Inferior parietal cortex (tissue), 1 donor: ENCODE data around the gene SCN1B.
"Not testable (repeated sequence)": the region's sequence is repeated elsewhere in the genome, so short reads cannot be mapped to it uniquely, and the experiment has no call there.

Experiments
- DNase-seq: peaks from one replicate; pipeline ENCODE4 v3.0.0-alpha.2; 2016; ENCODE audit errors: extremely low spot score

The SCN1B gene

GRCh38 chr19:35037716-35038622 is 7.7 kb downstream of the SCN1B start:
- no peak for DNase-seq

- DNase-seq = no peak
These were observed 8.6 kb downstream of the SCN1B start for GRCh38 chr19:35038623-35039512.

DNA sequence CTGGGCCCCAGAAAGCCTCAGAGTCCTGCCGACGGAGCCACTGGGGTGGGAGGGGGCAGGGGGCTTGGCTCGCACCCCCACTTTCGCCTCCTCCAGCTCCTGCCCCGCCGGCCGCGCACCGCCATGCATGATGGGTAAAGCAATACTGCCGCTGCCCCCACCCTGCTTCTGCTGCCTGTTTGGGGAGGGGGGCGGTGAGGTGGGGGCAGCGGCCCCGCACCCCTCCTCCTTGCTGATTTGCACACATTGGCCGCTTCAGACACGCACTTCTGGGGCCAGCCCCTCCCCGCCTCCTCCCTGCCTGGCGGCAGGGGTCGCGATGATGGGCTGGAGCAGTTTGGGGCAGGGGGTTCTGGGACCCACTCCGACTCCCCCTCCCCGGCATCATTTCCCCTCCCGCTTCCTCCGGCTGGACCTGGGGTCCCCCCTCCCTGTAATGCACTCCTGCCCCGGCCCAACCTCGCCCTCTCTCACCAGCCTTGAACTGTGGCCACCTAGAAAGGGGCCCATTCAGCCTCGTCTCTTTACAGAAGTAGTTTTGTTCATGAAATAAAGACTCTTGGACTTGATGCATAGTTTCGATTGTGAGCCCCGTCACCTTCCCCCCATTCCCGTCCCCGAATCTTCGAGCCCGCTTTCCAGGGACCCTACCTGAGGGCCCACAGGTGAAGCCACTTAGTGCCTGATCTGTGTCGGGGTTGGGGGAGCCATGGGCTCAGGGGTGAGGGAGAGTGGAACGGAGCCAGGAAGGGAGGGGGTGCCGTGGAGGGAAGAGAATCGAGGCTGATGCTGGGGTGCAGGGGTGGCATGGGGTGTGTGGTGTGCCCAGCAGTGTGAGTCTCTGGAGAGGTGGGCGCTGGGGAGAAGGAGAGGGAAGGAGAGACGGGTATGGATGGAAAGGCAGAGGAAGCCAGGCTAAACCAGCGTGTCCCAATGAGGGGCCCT is 9.9 kb downstream of the SCN1B start:
- no peak for DNase-seq

DNA sequence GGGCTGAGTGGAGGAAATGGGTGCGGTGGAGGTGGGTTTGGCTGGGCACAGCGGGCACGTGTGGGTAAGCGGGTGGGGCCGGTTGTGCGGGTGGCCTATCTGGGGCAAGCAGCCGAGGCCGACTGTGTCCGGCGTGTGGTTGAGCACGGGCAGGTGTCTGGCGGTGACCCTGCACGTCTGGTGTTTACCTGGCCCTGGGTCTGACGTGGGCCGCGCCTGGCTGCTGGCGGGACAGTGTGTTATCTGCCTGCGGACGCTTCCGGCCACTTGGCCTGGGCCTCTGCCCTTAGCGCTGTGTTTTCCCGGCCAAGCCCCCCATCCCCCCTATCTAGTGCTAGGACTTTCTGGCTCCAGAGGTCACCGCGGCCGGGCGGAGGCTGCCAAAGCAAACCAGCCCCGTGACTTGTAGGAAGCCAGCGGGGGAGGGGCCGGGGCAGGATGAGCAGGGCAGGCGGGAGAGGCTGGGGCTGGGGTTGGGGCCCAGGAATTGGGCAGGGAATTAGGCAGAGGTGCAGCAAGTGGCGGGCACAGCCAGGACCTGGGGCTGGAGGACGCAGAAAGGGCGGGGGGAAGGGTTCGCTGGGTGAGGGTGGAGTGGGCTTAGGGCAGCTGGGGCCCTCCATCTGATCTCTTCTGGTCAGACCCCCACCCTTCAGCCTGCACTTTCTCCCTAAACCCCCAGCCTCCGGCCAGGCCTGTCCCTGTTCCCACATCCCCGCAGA is 10.7 kb downstream of the SCN1B start:
- no peak for DNase-seq

DNA sequence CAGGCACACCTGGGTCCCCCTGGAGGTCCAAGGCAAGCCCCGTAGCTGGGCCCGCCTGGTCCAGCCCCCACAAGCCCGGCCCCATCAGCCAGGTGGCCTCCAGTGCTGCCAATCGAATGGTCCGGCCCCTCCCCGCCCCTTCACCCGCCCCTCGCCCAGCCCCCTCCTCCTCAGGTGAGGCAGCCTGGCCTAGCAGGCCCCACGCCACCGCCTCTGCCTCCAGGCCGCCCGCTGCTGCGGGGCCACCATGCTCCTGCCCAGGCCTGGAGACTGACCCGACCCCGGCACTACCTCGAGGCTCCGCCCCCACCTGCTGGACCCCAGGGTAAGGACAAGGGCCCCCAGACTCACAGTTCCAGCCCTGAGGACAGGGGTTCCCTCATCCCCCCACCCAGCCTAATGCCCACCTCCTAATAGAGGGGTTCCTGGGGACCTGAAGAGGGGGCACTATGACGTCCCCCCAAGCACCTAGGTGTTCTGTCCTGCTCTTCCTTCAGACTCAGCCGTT is 11.3 kb downstream of the SCN1B start, which contains the start of gene HPN:
Gene HPN, plus strand, starts transcription at position 174 of the 508 bp plus-strand sequence. CDS start 786 bp downstream, outside the sequence.
- no peak for DNase-seq

DNA sequence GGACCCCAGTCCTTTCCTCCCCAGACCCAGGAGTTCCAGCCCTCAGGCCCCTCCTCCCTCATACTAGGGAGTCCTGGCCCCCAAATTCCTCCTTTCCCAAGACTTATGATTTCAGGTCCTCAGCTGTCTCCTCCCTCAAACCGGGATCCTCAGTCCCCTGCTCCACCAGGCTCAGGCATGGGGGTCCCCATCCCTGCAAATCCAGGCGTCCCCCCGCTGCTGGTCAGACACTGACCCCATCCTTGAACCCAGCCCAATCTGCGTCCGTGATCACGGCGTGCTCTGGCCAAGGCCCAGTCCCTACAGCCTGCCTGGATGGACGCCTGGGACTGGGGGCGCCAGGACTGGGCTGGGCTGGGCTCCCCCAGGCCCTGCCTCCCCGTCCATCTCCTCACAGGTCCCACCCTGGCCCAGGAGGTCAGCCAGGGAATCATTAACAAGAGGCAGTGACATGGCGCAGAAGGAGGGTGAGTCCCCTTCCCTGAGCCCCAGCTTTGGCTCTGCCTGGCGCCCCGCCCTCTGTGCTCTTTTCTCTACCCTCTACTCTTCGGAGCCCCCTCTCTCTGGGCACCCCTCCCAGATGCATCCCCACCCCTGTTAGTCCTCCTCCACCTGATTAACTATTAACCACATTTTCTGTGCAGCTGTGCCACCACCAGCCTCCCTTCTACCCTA is 11.9 kb downstream of the SCN1B start:
- no peak for DNase-seq

- DNase-seq = no peak
These were observed 12.8 kb downstream of the SCN1B start for GRCh38 chr19:35042954-35043604.

DNA sequence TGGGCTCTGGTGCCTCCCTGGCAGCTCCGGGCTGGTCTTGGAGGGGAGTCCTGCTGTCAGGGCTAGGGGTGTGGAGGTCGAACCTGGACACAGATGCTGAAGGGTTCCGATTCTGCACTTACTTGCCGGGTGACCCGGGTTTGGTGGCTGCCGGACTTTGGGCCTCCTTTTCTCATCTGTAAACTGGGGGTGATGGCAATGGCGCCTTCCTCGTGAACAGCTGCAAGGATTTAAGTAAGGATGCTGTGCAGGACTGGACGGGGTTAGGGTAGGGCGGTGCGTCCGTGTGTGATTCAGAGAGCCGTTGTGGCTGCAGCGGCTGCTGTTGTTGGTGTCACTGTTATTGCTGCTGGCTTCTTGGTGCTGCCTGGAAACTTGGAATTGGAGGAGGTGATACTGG is 13.6 kb downstream of the SCN1B start:
- DNase-seq = no peak

DNA sequence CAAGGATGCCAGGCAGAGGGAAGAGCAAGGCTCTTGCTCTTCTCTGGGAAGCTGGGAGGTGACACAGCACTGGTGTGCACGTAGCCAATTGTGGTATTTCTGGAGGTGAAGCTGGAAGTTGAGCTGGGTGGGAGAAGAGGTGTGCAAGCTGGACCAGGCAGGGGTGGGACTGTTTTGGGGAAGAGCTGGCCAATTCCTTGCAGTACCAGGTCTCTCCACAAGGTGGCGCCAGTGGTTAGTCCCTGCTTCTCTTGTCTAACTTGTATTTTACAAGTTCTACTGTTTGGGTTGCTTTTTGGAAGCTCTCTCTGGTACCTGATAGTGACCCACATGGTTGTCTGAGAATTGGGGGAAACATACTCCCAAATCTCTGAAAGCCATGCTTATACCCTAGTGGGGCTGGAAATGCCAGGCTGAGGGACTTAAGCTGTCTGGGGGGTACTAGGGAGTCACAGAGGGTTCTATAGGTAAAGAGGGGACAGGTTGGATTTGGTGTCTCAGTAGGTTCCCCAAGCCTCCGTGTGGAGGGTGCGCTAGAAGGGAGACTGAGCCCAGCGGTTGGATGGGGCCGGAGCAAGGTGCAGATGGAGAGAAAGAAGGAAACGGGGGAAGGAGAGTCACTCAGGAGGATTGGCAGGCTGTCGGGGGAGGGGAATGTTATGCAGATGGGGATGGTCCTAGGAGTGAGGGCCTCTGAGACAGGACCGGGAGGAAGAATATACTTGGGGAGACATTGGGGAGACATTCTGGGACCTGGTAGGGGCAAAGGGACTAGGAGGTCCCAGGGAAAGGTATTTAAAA is 14.2 kb downstream of the SCN1B start:
- peak; percentile 93 for DNase-seq

DNA sequence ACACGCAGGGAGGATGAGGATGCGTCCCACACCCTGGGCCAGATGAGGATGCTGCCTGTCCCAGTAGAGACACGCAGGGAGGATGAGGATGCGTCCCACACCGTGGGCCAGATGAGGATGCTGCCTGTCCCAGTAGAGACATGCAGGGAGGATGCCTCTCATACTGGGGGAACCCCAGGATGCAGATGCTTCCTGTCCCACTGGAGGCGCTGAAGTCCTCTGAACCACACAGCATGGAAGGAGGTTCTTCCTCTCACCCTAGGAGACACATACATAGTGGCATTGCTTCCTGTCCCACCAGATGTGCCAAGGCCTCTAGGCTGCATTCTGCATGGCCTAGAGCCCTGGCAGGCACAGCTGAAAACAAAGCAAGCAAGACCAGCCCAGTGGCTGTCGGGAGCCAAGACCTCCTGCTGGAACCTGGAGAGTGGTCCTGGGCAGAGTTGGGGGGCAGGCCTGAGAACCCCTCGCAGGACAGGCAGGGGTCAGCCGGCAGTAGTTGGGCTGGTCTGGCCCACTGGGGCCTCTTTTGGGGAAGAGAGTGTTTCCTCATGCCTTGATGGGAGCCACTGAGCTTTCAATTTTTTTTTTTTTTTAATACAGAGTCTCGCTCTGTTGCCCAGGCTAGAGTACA is 15.5 kb downstream of the SCN1B start:
- no peak for DNase-seq

GRCh38 chr19:35046461-35046860 is 16.2 kb downstream of the SCN1B start:
- no peak for DNase-seq

- peak; percentile 69 for DNase-seq
These were observed 18.7 kb downstream of the SCN1B start for GRCh38 chr19:35048911-35049411.

DNA sequence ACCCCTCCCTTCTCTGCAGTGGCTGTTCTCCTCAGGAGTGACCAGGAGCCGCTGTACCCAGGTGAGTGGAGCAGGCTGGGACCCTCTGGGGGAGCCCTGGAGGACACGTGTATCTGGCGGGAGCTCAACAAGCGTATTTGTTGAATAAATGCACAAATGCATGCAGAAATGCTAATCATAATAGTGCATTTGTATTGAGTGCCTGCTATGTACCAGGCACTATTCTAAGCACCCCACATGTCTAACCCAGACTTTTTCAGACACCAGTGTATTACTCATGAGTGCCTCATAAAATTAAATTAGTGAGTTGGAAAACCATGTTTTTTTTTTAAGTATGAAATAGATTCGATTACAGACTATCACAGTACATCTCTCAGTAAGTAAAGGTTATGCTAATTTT is 19.2 kb downstream of the SCN1B start:
- no peak for DNase-seq

DNA sequence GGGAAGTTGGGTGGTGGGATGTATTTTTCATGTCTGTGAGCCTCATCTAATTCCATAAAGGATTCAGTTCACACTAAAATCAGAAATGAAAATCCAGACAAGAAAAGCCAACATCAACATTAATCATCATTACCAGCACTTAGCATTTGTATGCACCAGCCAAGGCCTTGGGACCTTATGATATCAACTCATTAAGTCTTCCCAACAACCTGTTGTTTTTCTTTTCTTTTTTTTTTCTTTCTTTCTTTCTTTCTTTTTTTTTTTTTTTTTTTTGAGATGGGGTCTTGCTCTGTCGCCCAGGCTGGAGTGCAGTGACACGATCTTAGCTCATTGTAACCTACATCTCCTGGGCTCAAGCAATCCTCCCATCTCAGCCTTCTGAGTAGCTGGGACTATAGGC is 20.4 kb downstream of the SCN1B start:
- DNase-seq = not testable (repeated sequence)

DNA sequence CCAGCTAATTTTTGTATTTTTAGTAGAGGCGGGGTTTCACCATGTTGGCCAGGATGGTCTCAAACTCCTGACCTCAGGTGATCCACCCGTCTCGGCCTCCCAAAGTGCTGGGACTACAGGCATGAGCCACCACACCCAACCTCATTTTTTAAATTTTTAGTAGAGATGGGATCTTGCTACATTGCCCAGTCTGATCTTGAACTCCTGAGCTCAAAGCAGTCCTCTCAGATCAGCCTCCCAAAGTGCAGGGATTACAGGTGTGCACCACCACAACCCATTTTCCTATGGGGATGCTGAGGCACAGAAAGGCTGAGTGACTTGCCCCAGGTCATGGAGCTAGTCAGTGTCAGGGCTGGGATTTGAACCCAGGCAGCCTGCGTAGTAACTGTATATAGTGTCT is 21.0 kb downstream of the SCN1B start:
- not testable (repeated sequence) for DNase-seq

DNA sequence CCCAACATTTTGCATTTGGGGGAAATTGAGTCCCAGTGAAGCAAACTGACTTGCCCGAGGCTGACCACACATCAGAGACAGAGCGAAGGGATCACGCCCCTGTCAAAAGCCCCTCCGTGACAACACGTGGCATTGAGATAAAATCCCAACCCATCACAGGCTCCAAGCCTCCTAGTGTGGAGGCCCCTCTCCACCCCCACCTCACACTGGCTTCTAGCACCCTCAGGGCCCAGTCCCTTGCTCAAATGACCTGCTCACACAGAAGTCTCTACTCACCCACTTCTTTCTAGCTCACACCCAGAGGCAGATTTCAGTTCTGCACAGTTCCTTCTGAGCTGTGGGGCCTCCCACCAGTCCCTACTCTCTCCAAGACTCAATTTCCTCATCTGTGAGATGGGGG is 21.5 kb downstream of the SCN1B start:
- DNase-seq = no peak

DNA sequence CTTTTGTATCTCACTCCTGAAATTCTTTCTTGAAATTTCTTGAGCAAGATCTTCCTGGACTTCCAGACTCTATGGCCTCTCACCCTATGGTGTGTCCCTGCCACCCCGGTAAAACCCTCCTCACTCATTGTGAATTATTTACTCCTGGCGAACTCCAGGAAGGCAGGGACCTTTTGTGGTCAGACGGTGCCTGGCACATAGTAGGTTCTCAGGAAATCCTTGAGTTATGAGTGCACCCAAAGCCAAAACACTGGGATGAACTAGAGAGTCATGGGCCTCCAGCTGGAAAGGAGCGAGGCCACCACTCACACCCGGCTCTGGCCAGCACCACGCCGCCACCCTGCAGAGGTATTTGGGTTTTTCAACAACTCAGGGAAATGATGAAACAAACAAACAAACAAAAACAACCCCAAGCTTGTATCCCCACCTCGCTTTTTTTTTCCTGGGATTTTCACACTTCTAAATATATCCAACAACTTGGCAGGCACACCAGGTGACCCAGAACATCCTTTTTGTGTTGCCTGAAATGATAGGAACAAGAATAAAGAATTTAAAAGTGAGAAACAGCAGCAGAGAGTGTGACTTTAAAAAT is 22.4 kb downstream of the SCN1B start:
- no peak for DNase-seq
